ENCODE results near the gene CACNB2.

Gene CACNB2

GRCh38 chr10:18368682-18369081 is 228.5 kb downstream of the CACNB2 start:
- DNase-seq (ENCODE audit: insufficient read length, low spot score) (no peak), FAIRE-seq (no peak)
- TF ChIP-seq TAF1 (IDR thresholded peaks at IDR 0.05; ENCODE audit: low read depth, low read length) (no peak), PAX5 (IDR thresholded peaks at IDR 0.05; ENCODE audit: insufficient read depth, low read length, severe bottlenecking) (no peak), POLR2AphosphoS5 (IDR thresholded peaks at IDR 0.05; ENCODE audit: low read depth, low read length) (no peak), POU2F2 (IDR thresholded peaks at IDR 0.05; ENCODE audit: low read depth, low read length) (no peak), SPI1 (IDR thresholded peaks at IDR 0.05; ENCODE audit: low read depth, low read length) (no peak), POLR2A (IDR thresholded peaks at IDR 0.05; ENCODE audit: low read depth, low read length) (no peak)

GRCh38 chr10:18369859-18370473 is 229.7 kb downstream of the CACNB2 start:
- DNase-seq (ENCODE audit: insufficient read length, low spot score), result no peak
- TF ChIP-seq SPI1 (IDR thresholded peaks at IDR 0.05; ENCODE audit: low read depth, low read length) (no peak), POLR2A (IDR thresholded peaks at IDR 0.05; ENCODE audit: low read depth, low read length) (no peak), POLR2AphosphoS5 (IDR thresholded peaks at IDR 0.05; ENCODE audit: low read depth, low read length) (no peak), PAX5 (IDR thresholded peaks at IDR 0.05; ENCODE audit: insufficient read depth, low read length, severe bottlenecking) (no peak)
- FAIRE-seq, result no peak

- TF ChIP-seq POU2F2 (IDR thresholded peaks at IDR 0.05; ENCODE audit: low read depth, low read length) (no peak), PAX5 (IDR thresholded peaks at IDR 0.05; ENCODE audit: insufficient read depth, low read length, severe bottlenecking) (no peak), POLR2AphosphoS5 (IDR thresholded peaks at IDR 0.05; ENCODE audit: low read depth, low read length) (no peak), SPI1 (IDR thresholded peaks at IDR 0.05; ENCODE audit: low read depth, low read length) (no peak), TAF1 (IDR thresholded peaks at IDR 0.05; ENCODE audit: low read depth, low read length) (no peak), POLR2A (IDR thresholded peaks at IDR 0.05; ENCODE audit: low read depth, low read length) (no peak)
- DNase-seq (ENCODE audit: insufficient read length, low spot score) (no peak), FAIRE-seq (no peak)
Measured at GRCh38 chr10:18376650-18377049, 236.4 kb downstream of the CACNB2 start.

GRCh38 chr10:18377898-18378297 is 237.7 kb downstream of the CACNB2 start:
- no peak for DNase-seq (ENCODE audit: insufficient read length, low spot score)
- no peak for FAIRE-seq
- TF ChIP-seq PAX5 (IDR thresholded peaks at IDR 0.05; ENCODE audit: insufficient read depth, low read length, severe bottlenecking) (no peak), TAF1 (IDR thresholded peaks at IDR 0.05; ENCODE audit: low read depth, low read length) (no peak), POLR2A (IDR thresholded peaks at IDR 0.05; ENCODE audit: low read depth, low read length) (no peak), POLR2AphosphoS5 (IDR thresholded peaks at IDR 0.05; ENCODE audit: low read depth, low read length) (no peak), POU2F2 (IDR thresholded peaks at IDR 0.05; ENCODE audit: low read depth, low read length) (no peak), SPI1 (IDR thresholded peaks at IDR 0.05; ENCODE audit: low read depth, low read length) (no peak)

- no peak for DNase-seq (ENCODE audit: insufficient read length, low spot score)
- no peak for TF ChIP-seq POU2F2 (IDR thresholded peaks at IDR 0.05; ENCODE audit: low read depth, low read length)
- TF ChIP-seq POLR2AphosphoS5 (IDR thresholded peaks at IDR 0.05; ENCODE audit: low read depth, low read length), result no peak
- TF ChIP-seq SPI1 (IDR thresholded peaks at IDR 0.05; ENCODE audit: low read depth, low read length), result no peak
- no peak for TF ChIP-seq PAX5 (IDR thresholded peaks at IDR 0.05; ENCODE audit: insufficient read depth, low read length, severe bottlenecking)
- TF ChIP-seq POLR2A (IDR thresholded peaks at IDR 0.05; ENCODE audit: low read depth, low read length), result no peak
- TF ChIP-seq TAF1 (IDR thresholded peaks at IDR 0.05; ENCODE audit: low read depth, low read length), result no peak
- FAIRE-seq, result no peak
Measured at GRCh38 chr10:18378766-18379165, 238.5 kb downstream of the CACNB2 start.

- TF ChIP-seq POLR2AphosphoS5 (IDR thresholded peaks at IDR 0.05; ENCODE audit: low read depth, low read length) (no peak), PAX5 (IDR thresholded peaks at IDR 0.05; ENCODE audit: insufficient read depth, low read length, severe bottlenecking) (no peak), POU2F2 (IDR thresholded peaks at IDR 0.05; ENCODE audit: low read depth, low read length) (no peak), POLR2A (IDR thresholded peaks at IDR 0.05; ENCODE audit: low read depth, low read length) (no peak), SPI1 (IDR thresholded peaks at IDR 0.05; ENCODE audit: low read depth, low read length) (no peak), TAF1 (IDR thresholded peaks at IDR 0.05; ENCODE audit: low read depth, low read length) (no peak)
- DNase-seq (ENCODE audit: insufficient read length, low spot score), result no peak
- FAIRE-seq, result no peak
Measured at GRCh38 chr10:18381679-18382078, 241.5 kb downstream of the CACNB2 start.

GRCh38 chr10:18397906-18398305 is 257.7 kb downstream of the CACNB2 start:
- DNase-seq (ENCODE audit: insufficient read length, low spot score), result no peak
- FAIRE-seq, result no peak
- TF ChIP-seq TAF1 (IDR thresholded peaks at IDR 0.05; ENCODE audit: low read depth, low read length), result no peak

GRCh38 chr10:18399158-18399557 is 258.9 kb downstream of the CACNB2 start:
- TF ChIP-seq POLR2AphosphoS5 (IDR thresholded peaks at IDR 0.05; ENCODE audit: low read depth, low read length) (no peak), SPI1 (IDR thresholded peaks at IDR 0.05; ENCODE audit: low read depth, low read length) (no peak), POU2F2 (IDR thresholded peaks at IDR 0.05; ENCODE audit: low read depth, low read length) (no peak), POLR2A (IDR thresholded peaks at IDR 0.05; ENCODE audit: low read depth, low read length) (no peak), PAX5 (IDR thresholded peaks at IDR 0.05; ENCODE audit: insufficient read depth, low read length, severe bottlenecking) (no peak), TAF1 (IDR thresholded peaks at IDR 0.05; ENCODE audit: low read depth, low read length) (no peak)
- DNase-seq (ENCODE audit: insufficient read length, low spot score) (no peak), FAIRE-seq (no peak)

- TF ChIP-seq TAF1 (IDR thresholded peaks at IDR 0.05; ENCODE audit: low read depth, low read length) (no peak), POU2F2 (IDR thresholded peaks at IDR 0.05; ENCODE audit: low read depth, low read length) (no peak), POLR2A (IDR thresholded peaks at IDR 0.05; ENCODE audit: low read depth, low read length) (no peak), PAX5 (IDR thresholded peaks at IDR 0.05; ENCODE audit: insufficient read depth, low read length, severe bottlenecking) (no peak), POLR2AphosphoS5 (IDR thresholded peaks at IDR 0.05; ENCODE audit: low read depth, low read length) (no peak), SPI1 (IDR thresholded peaks at IDR 0.05; ENCODE audit: low read depth, low read length) (no peak)
- DNase-seq (ENCODE audit: insufficient read length, low spot score), result no peak
- no peak for FAIRE-seq
Measured at GRCh38 chr10:18400201-18400905, 260.1 kb downstream of the CACNB2 start.

GRCh38 chr10:18400906-18401245 is 260.7 kb downstream of the CACNB2 start:
- no peak for DNase-seq (ENCODE audit: insufficient read length, low spot score)
- no peak for FAIRE-seq
- TF ChIP-seq POU2F2 (IDR thresholded peaks at IDR 0.05; ENCODE audit: low read depth, low read length), result no peak
- TF ChIP-seq TAF1 (IDR thresholded peaks at IDR 0.05; ENCODE audit: low read depth, low read length), result no peak
- no peak for TF ChIP-seq POLR2A (IDR thresholded peaks at IDR 0.05; ENCODE audit: low read depth, low read length)
- no peak for TF ChIP-seq POLR2AphosphoS5 (IDR thresholded peaks at IDR 0.05; ENCODE audit: low read depth, low read length)
- no peak for TF ChIP-seq PAX5 (IDR thresholded peaks at IDR 0.05; ENCODE audit: insufficient read depth, low read length, severe bottlenecking)
- no peak for TF ChIP-seq SPI1 (IDR thresholded peaks at IDR 0.05; ENCODE audit: low read depth, low read length)
